Measurements from ENCODE around the gene ZFYVE28. TPM values are rescaled to one million over a fixed set of nuclear protein-coding genes. Genes with fewer than 3 reads are reported as not detected.

The ZFYVE28 gene
- polyA plus RNA-seq, 1 of the 3 experiments (the other 2 are of a cell fraction) = 3.2 TPM

DNA sequence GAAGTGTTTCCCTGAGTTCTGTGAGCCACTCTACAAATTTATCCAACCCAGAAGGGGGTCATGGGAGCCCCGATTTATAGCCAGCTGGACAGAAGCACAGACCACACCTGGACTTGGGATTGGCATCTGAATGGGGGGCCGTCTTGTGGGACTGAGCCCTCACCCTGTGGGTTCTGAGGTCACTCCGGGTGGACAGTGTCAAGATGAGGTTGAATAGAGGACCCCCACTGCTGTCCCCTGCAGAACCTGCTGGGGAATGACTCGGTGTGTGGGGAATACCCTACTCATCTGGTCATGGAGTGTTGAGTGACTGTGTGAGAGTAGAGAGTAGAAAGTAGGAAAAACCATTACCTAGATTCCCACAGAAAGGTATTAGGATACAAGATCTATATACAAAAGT, 67.5 kb downstream of the ZFYVE28 start:
- H3K27ac ChIP-seq (ENCODE audit: low read depth in 2 of 2, low read length in 1 of 2) = no peak overlapping the region
- no peaks in the 10 kb centered on the region for H4K20me1 ChIP-seq (ENCODE audit: insufficient read depth)
- no peak overlapping the region for H2AFZ ChIP-seq (ENCODE audit: low read depth)
- H3K9me3 ChIP-seq = no peaks in the 10 kb centered on the region
- no peak for DNase-seq
- no peak overlapping the region for H3K9ac ChIP-seq
- 62% methylated on average over 4 of the region's 4 CpGs for WGBS (ENCODE audit: low lambda C conversion rate)
- no peak overlapping the region for H3K4me2 ChIP-seq
- no peak overlapping the region for H3K4me3 ChIP-seq (ENCODE audit: low read depth in 2 of 2, low read length in 1 of 2)
- H3K27me3 ChIP-seq (ENCODE audit: insufficient read depth) = no peaks in the 10 kb centered on the region
- POLR2A ChIA-PET = no interaction called here
- peaks cover 0 to 13% of the 10 kb centered on the region in 2 experiments; a peak in 1 of 4 replicates for H3K4me1 ChIP-seq (ENCODE audit: control insufficient read depth in 1 of 2, insufficient read depth in 2 of 2, low read depth in 1 of 2, low read length in 1 of 2)
- TF ChIP-seq FOXM1 (IDR thresholded peaks at IDR 0.05; ENCODE audit: low read depth) (no peak), EP300 (IDR thresholded peaks at IDR 0.05; ENCODE audit: borderline replicate concordance in 1 of 2, low read depth in 1 of 2, low read length in 1 of 2) (no peak), MEF2A (IDR thresholded peaks at IDR 0.05; ENCODE audit: borderline replicate concordance, low read depth) (no peak)
- TF ChIP-seq, protein P1, sequence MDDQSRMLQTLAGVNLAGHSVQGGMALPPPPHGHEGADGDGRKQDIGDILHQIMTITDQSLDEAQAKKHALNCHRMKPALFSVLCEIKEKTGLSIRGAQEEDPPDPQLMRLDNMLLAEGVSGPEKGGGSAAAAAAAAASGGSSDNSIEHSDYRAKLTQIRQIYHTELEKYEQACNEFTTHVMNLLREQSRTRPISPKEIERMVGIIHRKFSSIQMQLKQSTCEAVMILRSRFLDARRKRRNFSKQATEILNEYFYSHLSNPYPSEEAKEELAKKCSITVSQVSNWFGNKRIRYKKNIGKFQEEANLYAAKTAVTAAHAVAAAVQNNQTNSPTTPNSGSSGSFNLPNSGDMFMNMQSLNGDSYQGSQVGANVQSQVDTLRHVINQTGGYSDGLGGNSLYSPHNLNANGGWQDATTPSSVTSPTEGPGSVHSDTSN (IDR thresholded peaks at IDR 0.05) = no peak
- TF ChIP-seq, protein P2, sequence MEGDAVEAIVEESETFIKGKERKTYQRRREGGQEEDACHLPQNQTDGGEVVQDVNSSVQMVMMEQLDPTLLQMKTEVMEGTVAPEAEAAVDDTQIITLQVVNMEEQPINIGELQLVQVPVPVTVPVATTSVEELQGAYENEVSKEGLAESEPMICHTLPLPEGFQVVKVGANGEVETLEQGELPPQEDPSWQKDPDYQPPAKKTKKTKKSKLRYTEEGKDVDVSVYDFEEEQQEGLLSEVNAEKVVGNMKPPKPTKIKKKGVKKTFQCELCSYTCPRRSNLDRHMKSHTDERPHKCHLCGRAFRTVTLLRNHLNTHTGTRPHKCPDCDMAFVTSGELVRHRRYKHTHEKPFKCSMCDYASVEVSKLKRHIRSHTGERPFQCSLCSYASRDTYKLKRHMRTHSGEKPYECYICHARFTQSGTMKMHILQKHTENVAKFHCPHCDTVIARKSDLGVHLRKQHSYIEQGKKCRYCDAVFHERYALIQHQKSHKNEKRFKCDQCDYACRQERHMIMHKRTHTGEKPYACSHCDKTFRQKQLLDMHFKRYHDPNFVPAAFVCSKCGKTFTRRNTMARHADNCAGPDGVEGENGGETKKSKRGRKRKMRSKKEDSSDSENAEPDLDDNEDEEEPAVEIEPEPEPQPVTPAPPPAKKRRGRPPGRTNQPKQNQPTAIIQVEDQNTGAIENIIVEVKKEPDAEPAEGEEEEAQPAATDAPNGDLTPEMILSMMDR (IDR thresholded peaks at IDR 0.05) = no peak
- TF ChIP-seq, protein P3, sequence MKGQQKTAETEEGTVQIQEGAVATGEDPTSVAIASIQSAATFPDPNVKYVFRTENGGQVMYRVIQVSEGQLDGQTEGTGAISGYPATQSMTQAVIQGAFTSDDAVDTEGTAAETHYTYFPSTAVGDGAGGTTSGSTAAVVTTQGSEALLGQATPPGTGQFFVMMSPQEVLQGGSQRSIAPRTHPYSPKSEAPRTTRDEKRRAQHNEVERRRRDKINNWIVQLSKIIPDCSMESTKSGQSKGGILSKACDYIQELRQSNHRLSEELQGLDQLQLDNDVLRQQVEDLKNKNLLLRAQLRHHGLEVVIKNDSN (IDR thresholded peaks at IDR 0.05; ENCODE audit: borderline replicate concordance, low read depth) = no peak
- no peaks in the 10 kb centered on the region for H3K79me2 ChIP-seq (ENCODE audit: insufficient read depth)
- CTCF ChIA-PET = interaction anchor here (0.5 kb wide), 1 partner anchor 24 kb away, joined by 3 read pairs; no protein-coding TSS in a partner anchor
- H3F3A ChIP-seq (replicated peaks; ENCODE audit: insufficient read depth) = no peaks in the 10 kb centered on the region
- H3K36me3 ChIP-seq (replicated peaks in 1 of 2; ENCODE audit: control insufficient read depth in 1 of 2, insufficient read depth in 2 of 2, low read length in 1 of 2) = no peaks in the 10 kb centered on the region
- H3K9me2 ChIP-seq = no peaks in the 10 kb centered on the region

DNA sequence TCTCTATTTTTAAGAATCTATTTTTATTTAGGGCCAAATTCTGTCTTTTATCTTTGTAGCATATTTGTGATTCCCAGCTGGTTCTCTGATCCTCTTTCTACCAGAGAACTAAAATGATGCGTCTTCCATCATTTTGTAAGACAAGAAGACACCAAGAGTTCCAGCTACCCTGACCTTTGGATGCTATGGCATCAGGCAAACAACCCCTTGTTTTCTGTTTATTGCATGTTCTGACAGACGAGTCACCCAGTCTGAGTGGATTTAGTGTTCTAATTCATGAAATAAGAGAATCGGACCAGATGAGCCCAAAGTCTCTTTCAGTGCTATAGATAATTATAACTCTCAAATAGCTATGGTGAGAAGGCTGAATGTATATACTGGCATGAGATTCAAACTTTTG, 69.7 kb downstream of the ZFYVE28 start:
- H3K27me3 ChIP-seq (ENCODE audit: insufficient read depth) = no peaks in the 10 kb centered on the region
- no peak overlapping the region for H3K4me2 ChIP-seq
- H2AFZ ChIP-seq (ENCODE audit: low read depth) = no peak overlapping the region
- H3K79me2 ChIP-seq (ENCODE audit: insufficient read depth) = no peaks in the 10 kb centered on the region
- no peak for DNase-seq
- no peaks in the 10 kb centered on the region for H3K9me2 ChIP-seq
- H3K4me3 ChIP-seq (ENCODE audit: low read depth in 2 of 2, low read length in 1 of 2) = no peak overlapping the region
- TF ChIP-seq TCF12 (IDR thresholded peaks at IDR 0.05) (no peak), EZH2phosphoT487 (IDR thresholded peaks at IDR 0.05; ENCODE audit: borderline replicate concordance, low read depth) (no peak), EP300 (IDR thresholded peaks at IDR 0.05; ENCODE audit: borderline replicate concordance in 1 of 2, low read depth in 1 of 2, low read length in 1 of 2) (no peak)
- TF ChIP-seq, protein P2 (IDR thresholded peaks at IDR 0.05) = no peak
- POLR2A ChIA-PET = no interaction called here
- H3K4me1 ChIP-seq (ENCODE audit: control insufficient read depth in 1 of 2, insufficient read depth in 2 of 2, low read depth in 1 of 2, low read length in 1 of 2) = peaks cover 0 to 11% of the 10 kb centered on the region in 2 experiments; a peak in 1 of 4 replicates
- no peaks in the 10 kb centered on the region for H3F3A ChIP-seq (replicated peaks; ENCODE audit: insufficient read depth)
- H3K9ac ChIP-seq = no peak overlapping the region
- no peaks in the 10 kb centered on the region for H3K36me3 ChIP-seq (replicated peaks in 1 of 2; ENCODE audit: control insufficient read depth in 1 of 2, insufficient read depth in 2 of 2, low read length in 1 of 2)
- H4K20me1 ChIP-seq (ENCODE audit: insufficient read depth) = no peaks in the 10 kb centered on the region
- no peaks in the 10 kb centered on the region for H3K9me3 ChIP-seq
- WGBS (ENCODE audit: low lambda C conversion rate) = 82% methylated on average over 3 of the region's 3 CpGs
- no peak overlapping the region for H3K27ac ChIP-seq (ENCODE audit: low read depth in 2 of 2, low read length in 1 of 2)
- CTCF ChIA-PET = interaction anchor here (1.5 kb wide), 1 partner anchor 128 kb away, joined by 6 read pairs; no protein-coding TSS in a partner anchor

Data from SK-N-SH (cell line).